GM21360 (cell line): ENCODE data around the gene UBXN11.
"Not testable (repeated sequence)": the region's sequence is repeated elsewhere in the genome, so short reads cannot be mapped to it uniquely, and the experiment has no call there.

Source experiments
- ATAC-seq: cut with Tn5 transposase; IDR thresholded peaks from one replicate; pipeline ENCODE4 v1.9.1; 2021; ENCODE audit warnings: mild to moderate bottlenecking, moderate library complexity; ENCODE audit not compliant: unreplicated experiment

The UBXN11 gene

GRCh38 chr1:26307363-26307781 is 936 bp upstream of the UBXN11 start:
- no peak for ATAC-seq

GRCh38 chr1:26305667-26306289 is 658 bp downstream of the UBXN11 start:
- peak; percentile 8 for ATAC-seq

GRCh38 chr1:26302733-26303405 is 3.6 kb downstream of the UBXN11 start:
- ATAC-seq = no peak

- no peak for ATAC-seq
These were observed 5.7 kb downstream of the UBXN11 start for GRCh38 chr1:26300578-26301275.

- no peak for ATAC-seq
These were observed 8.7 kb downstream of the UBXN11 start for GRCh38 chr1:26297791-26298124.

- ATAC-seq = no peak
These were observed 9.2 kb downstream of the UBXN11 start for GRCh38 chr1:26297057-26297790.

GRCh38 chr1:26296340-26297056 is 9.9 kb downstream of the UBXN11 start:
- no peak for ATAC-seq

- ATAC-seq = no peak
These were observed 11.0 kb downstream of the UBXN11 start for GRCh38 chr1:26295194-26296138.

GRCh38 chr1:26293911-26294463 is 12.4 kb downstream of the UBXN11 start:
- ATAC-seq = no peak

- not testable (repeated sequence) for ATAC-seq
These were observed 13.7 kb downstream of the UBXN11 start for GRCh38 chr1:26292735-26293134.

GRCh38 chr1:26291939-26292338 is 14.5 kb downstream of the UBXN11 start:
- no peak for ATAC-seq

GRCh38 chr1:26291433-26291832 is 15.0 kb downstream of the UBXN11 start:
- ATAC-seq = no peak

GRCh38 chr1:26290882-26291261 is 15.6 kb downstream of the UBXN11 start:
- ATAC-seq = no peak

GRCh38 chr1:26290122-26290881 is 16.1 kb downstream of the UBXN11 start:
- ATAC-seq = no peak

GRCh38 chr1:26289158-26290059 is 17.0 kb downstream of the UBXN11 start:
- ATAC-seq = no peak

- ATAC-seq = no peak
These were observed 18.0 kb downstream of the UBXN11 start for GRCh38 chr1:26288311-26288941.

GRCh38 chr1:26287811-26288210 is 18.6 kb downstream of the UBXN11 start:
- ATAC-seq = no peak
